ENCODE results near the gene RARB. TPM values are rescaled to one million over a fixed set of nuclear protein-coding genes. Genes with fewer than 3 reads are reported as not detected.
A peak's percentile ranks its signal among the peaks of the same experiment; 100 is the strongest.

The RARB gene
- total and polyA plus RNA-seq, 9 donors: 3.5 to 13.4 (median 7.9) TPM

DNA sequence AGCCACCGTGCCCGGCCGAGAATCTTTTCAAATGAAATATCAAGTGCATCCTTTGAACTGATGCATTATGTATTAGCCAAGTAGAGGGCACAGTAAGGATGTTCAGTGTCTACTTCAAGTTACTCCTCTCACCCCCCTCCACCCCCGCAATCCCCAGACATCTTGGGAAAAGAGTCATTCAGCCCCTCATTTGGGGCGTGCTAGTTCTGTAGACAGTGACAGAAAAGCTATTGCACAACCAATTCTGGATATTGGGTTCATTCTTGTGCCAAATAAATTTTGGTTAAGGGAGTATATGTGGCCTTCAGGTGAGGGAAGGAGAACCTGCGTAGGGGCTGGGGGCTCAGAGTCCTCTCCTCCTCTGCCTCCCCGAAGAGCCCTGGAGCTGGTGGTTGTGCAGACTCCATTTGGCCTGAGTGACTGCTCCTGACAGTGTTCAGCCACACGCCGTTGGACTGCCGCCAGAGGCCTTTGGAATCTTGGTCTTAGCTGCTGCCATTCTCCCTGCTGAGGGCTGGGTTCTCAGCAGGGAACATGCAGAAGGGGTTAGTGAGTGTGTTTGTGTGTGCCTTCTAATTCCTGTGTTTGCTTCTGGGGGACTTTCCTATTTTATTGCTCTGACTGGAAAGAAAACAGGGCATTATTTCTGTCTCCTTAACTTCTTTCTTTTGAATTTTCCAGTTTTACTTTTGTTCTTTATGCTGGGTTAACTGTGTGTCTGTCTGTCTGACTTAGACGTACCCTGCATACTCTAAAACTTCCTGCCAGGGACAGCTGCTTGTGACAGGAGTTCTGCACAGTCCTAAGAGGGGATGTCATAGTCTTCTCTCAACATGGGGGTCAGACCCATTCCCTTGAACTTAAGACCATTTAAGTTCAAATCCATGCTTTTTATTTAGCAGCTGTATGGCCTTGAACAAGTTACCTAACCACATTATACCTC lies 21.0 kb downstream of the RARB start:
- intact Hi-C loops (cut with DNase I): no loop called here
- DNase-seq: peak; percentile 67 to 86 (median 76)
- WGBS, 3 donors: 52 to 56% (median 56%) methylated on average over 11 of the region's 11 CpGs

DNA sequence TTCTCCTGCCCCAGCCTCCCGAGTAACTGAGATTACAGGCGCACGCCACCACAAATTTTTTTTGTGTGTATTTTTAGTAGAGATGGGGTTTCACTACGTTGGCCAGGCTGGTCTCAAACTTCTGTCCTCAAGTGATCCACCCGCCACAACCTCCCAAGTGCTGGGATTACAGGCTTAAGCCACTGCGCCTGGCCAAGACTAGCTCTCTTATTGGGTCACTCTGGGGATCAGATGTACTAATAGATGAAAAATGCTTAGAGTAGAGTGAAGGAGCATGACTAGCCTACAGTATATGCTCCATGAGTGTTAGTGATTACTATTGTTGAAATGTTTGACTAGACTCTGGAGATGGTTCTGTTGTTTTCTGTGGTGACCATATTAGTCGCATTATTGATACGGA lies 21.8 kb downstream of the RARB start:
- TF ChIP-seq EP300 (IDR thresholded peaks at IDR 0.05) (no peak), POLR2A (IDR thresholded peaks at IDR 0.05) (no peak)
- TF ChIP-seq, protein P1, sequence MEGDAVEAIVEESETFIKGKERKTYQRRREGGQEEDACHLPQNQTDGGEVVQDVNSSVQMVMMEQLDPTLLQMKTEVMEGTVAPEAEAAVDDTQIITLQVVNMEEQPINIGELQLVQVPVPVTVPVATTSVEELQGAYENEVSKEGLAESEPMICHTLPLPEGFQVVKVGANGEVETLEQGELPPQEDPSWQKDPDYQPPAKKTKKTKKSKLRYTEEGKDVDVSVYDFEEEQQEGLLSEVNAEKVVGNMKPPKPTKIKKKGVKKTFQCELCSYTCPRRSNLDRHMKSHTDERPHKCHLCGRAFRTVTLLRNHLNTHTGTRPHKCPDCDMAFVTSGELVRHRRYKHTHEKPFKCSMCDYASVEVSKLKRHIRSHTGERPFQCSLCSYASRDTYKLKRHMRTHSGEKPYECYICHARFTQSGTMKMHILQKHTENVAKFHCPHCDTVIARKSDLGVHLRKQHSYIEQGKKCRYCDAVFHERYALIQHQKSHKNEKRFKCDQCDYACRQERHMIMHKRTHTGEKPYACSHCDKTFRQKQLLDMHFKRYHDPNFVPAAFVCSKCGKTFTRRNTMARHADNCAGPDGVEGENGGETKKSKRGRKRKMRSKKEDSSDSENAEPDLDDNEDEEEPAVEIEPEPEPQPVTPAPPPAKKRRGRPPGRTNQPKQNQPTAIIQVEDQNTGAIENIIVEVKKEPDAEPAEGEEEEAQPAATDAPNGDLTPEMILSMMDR (IDR thresholded peaks at IDR 0.05): no peak
- H3K27ac ChIP-seq: no peak overlapping the region
- no peak overlapping the region for H3K4me3 ChIP-seq
- no peak for DNase-seq
- H3K36me3 ChIP-seq: no peaks in the 10 kb centered on the region
- no peaks in the 10 kb centered on the region for H3K27me3 ChIP-seq
- H3K4me1 ChIP-seq (ENCODE audit: insufficient read depth): no peaks in the 10 kb centered on the region
- 95 to 98% (median 96%) methylated on average over 8 of the region's 8 CpGs for WGBS, 3 donors
- intact Hi-C loops (cut with DNase I): no loop called here
- H3K9me3 ChIP-seq: no peaks in the 10 kb centered on the region

More for the DNA sequence above, 21.0 kb downstream of the RARB start:
- Histone ChIP-seq H3K4me3 (no peak overlapping the region), H3K27me3 (no peaks in the 10 kb centered on the region), H3K36me3 (no peaks in the 10 kb centered on the region), H3K4me1 (ENCODE audit: insufficient read depth) (no peaks in the 10 kb centered on the region), H3K9me3 (no peaks in the 10 kb centered on the region), H3K27ac (no peak overlapping the region)
- TF ChIP-seq POLR2A (IDR thresholded peaks at IDR 0.05) (no peak), EP300 (IDR thresholded peaks at IDR 0.05) (no peak)
- TF ChIP-seq, protein P1 (IDR thresholded peaks at IDR 0.05): no peak

DNA sequence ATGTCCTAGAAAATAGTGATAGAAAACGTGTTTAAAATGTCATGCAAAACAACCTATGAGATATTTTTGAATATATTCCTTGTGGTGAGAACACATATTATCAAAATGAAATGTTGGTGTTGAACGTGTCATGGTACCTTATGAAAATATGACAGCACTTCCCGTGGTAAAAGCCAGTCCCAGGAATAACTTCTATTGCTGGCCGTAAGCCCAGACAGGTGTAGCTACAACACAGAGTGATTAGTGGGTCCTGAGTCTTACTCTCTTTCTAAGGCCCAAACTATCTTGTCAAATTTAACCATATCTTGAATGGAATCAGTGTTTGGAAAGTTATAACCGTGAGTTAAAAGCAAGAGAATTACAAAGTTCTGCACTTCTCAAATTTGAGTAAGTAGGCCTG lies 24.1 kb downstream of the RARB start:
- Histone ChIP-seq H3K36me3 (no peaks in the 10 kb centered on the region), H3K4me3 (no peak overlapping the region), H3K9me3 (no peaks in the 10 kb centered on the region), H3K27ac (no peak overlapping the region), H3K27me3 (no peaks in the 10 kb centered on the region), H3K4me1 (ENCODE audit: insufficient read depth) (no peaks in the 10 kb centered on the region)
- intact Hi-C loops (cut with DNase I): no loop called here
- TF ChIP-seq EP300 (IDR thresholded peaks at IDR 0.05): no peak
- TF ChIP-seq POLR2A (IDR thresholded peaks at IDR 0.05): no peak
- TF ChIP-seq, protein P1 (IDR thresholded peaks at IDR 0.05): no peak
- 85 to 90% (median 88%) methylated on average over 5 of the region's 5 CpGs for WGBS, 3 donors
- DNase-seq: no peak

DNA sequence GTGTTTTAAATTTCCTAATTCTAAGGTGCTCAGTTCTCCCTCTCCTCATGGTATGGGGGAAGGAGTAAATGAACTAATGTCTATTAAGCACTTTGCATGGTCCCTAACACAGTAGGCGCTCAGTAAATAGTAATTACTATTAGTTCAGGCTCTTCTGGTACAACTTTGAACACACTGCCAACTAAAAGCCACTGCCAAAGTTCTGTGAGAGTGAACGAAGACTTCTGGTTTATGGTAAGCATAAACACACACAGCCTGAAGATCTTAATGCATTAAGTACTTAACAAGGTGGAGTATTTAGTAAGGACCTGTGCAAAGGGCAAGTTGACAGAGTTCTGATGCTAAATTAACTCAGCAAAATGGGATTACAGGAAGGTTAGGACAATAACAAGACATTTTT lies 24.7 kb downstream of the RARB start:
- no peak overlapping the region for H3K27ac ChIP-seq
- intact Hi-C loops (cut with DNase I): no loop called here
- WGBS, 3 donors: 67 to 76% (median 72%) methylated on average over 2 of the region's 2 CpGs
- H3K36me3 ChIP-seq: no peaks in the 10 kb centered on the region
- no peaks in the 10 kb centered on the region for H3K27me3 ChIP-seq
- TF ChIP-seq EP300 (IDR thresholded peaks at IDR 0.05) (no peak), POLR2A (IDR thresholded peaks at IDR 0.05) (no peak)
- TF ChIP-seq, protein P1 (IDR thresholded peaks at IDR 0.05): no peak
- no peak overlapping the region for H3K4me3 ChIP-seq
- no peaks in the 10 kb centered on the region for H3K9me3 ChIP-seq
- H3K4me1 ChIP-seq (ENCODE audit: insufficient read depth): no peaks in the 10 kb centered on the region
- no peak for DNase-seq
